ENCODE results near the gene IGF1.

The IGF1 gene

DNA sequence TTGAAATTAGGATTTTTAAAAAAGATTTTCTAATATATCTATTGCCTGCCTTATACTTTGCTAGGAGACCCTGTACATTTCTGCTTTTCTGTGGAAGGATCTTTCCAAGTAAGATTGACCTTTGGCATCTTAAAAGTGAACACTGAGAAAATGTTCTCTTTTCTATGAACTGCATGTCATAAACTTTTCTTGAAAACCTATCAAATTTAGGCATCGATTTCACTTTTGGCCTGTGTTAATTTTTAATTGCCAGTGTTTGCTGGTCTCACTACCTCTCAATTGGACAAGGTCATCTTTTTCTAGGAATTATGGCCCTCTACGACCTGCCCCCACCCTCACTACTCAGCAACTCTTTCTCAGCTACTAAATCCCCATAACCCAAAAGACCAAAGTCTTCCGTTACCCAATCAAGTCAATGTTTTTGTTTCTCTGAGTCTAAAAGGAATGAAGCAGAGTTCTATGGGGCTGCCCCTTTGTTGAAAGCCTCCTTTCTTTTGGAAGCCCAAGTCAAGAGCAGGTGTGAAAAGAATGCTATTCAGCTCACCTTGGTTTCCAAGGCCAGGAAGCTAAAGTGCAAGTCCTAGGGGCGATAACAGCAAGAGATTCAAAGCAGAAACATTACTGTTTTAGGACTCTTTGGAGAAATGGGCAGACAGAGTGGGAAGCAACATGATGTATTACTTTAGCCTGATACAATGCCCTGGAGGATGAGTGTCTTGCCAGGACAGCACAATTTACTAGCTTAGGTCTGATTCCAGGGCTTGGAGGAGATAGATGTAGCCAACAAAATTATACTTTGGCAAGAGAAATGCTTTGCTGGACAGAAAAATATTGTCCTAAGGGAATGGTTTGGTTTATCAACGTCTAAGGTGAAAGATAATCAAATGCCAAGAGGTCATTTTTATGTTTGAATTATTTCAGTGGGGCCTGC, 55.0 kb downstream of the IGF1 start:
- no peak for FAIRE-seq

DNA sequence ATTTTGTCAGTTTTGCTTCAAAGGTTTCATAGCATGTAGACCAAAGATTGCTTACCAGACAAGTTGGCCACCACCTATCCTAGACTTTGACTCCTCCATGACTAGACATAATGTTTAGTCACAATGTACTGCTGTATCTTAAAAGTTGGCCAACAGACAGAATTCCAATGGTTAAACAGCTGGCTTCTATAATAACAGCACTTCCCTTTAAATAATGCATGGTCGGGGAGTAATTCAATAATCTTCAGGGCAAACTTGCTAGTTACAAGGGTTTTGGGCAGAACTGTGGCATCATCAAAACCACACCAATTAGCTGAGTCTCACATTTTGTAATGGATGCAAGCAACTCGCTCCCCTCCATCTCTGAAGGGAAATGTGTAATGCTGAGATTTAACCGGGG, 56.9 kb downstream of the IGF1 start:
- no peak for FAIRE-seq

DNA sequence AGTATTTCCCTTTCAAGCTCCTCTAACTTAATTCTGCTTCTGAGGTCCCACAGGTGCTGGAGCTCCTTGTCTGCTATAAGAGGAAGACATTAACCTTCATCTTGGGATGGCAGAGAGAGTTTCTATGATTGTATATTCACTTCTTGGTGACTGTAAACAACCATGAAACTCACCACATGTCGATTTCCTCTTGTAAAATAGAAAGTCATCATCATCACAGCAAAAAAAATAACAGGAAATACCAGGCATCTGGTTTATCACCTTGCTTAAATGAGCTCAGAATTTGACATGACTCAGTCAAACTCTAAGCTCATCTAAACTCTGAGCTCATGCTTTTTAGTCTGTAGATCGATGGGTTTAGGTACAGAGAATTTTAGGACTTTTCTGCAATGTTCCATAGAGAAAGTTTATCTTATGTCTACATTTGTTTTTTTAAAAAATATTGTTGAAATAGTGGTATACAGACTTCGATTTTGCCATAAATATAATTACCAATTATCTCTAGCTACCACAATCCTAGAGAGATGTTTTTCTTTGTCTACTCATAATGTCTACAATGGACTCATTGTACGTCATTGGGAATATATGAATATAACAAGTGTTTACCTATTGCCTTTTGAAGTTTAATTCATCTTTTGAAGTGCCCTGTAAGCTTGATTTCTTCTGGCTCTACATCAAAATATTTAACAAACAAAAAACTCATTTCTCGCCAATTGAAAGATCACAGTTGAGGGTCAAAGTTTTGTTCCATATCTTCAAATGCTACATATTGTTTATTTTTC, 58.4 kb downstream of the IGF1 start:
- FAIRE-seq, result no peak

DNA sequence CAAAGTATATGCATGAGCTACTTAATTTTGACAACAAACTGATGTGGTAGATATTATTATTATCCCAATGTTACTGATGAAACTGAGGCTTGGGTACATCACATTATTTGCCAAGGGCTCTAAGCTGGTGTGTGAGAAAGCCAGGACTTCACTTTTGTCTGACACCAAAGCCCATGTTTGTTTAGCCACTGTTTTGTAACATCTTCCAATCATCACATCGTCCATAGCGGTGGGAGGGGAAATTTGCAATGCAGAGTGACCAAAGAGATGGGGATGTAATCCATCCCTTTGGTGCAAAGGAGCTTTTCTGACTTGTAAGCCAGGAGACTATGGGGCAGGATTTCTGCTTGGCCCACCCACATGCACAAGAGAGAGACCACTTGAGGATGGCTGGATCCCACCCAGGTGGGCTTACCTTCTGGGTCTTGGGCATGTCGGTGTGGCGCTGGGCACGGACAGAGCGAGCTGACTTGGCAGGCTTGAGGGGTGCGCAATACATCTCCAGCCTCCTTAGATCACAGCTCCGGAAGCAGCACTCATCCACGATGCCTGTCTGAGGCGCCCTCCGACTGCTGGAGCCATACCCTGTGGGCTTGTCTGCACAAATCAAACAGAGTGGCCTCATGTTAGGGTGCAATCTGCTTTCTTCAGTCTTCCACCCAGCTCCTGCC, 61.1 kb downstream of the IGF1 start:
- no peak for FAIRE-seq

DNA sequence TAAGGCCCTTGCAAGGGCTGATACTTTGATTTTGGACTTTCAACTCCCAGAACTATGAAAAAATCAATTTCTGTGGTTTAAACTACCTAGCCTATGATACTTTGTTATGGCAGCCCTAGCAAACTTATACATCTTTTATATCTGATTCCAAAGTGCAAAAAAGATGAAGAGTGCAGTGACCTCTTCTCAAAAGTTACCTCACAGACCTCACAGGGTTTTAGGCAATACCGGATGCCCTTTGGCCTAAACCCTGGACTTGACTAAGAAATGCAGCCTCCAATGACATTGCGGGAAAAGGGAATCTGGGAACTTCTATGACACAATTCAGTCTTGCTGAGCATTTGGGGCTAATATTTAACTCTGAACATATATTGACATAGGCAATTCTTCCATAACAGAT, 63.3 kb downstream of the IGF1 start:
- no peak for FAIRE-seq

DNA sequence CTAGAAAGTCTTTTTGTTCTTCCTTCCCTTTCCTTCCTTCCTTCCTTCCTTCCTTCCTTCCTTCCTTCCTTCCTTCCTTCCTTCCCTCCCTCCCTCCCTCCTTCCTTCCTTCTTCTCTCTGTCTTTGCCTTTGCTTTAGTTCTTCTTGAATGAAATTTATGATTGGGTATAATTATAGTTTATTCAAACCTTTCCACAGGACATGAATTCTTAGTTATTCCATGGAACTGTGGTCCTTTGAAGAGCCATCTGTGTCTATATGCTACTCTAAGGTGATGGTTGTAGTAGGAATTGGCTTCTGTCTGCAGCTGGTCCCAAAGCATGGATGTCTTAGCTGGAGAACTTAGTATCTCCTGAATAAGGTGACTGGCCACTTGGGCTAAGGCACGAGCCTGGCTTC, 64.8 kb downstream of the IGF1 start:
- FAIRE-seq, result no peak

DNA sequence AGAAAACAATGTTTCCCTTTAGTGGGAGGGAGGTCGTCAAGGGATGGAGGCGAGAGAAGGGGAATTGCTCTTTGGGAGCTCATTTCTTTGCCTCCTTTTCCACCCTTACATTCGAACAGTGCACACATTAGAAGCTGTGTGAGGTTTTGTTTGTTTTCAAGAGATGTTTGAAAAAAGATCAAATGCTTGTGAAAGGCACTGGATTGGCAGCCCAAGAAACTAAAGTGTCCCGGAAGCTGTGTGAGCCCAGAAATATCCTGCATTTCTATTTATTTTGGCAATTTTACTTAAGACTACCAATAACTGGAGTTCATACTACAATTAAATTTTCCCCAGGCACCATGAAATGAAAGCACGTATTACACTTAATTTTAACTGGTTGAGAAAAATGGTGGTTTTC, 67.0 kb downstream of the IGF1 start:
- FAIRE-seq, result no peak

DNA sequence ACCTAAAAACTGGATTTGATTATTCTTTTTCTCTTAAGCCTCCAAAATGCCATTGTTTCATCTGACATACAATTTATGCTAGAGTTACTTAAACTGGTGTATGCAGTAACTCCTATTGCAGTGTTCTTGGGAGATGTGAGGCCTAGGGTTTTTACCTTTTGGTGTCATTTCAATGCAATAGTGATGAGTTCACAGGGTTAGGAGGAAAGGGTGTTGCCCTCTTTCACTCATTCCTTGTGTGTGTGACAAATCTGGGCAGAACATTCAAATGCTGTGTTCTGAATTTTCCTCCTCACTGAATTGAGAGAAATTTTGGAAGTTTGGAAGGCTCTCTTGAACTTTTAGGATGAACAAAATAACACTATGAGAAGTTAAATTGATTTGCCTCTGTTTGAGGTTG, 69.9 kb downstream of the IGF1 start:
- FAIRE-seq, result no peak

DNA sequence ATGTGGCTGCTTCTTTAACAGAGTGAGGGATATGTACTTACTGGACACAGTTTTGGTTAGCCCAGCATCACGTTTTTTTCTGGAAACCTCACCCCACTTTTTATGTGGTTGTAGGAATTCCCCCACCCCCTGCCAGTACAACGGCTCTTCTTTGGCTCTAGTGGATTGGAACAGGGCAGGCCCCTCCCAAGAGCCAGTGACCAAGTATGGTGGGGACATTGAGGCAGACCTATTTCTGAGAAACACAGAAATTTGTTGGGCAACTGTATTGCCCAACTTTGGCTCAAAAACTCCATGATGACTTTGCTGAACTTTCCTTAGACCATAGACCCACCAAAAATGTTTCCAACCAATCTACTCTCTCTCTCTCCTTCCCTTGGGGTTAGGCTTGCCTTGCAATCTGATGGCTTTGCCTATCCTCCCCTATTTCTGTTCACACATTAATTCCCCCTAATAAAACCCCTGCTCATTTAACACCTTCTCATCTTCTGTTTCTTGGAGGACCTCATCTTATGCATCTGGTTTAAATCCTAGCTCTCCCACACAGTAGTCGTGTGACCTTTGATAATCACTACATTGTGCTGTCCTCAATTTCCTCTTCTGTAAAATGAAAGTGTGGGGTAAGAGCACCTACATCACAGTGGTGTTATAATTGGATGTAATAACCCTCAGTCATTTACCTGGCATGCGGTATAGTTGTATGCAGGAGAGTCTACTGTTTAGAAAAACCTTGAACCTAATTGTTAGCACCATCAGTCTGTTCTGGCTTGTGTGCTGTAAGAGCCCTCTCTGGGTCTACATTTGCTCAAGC, 71.7 kb downstream of the IGF1 start:
- FAIRE-seq, result no peak

DNA sequence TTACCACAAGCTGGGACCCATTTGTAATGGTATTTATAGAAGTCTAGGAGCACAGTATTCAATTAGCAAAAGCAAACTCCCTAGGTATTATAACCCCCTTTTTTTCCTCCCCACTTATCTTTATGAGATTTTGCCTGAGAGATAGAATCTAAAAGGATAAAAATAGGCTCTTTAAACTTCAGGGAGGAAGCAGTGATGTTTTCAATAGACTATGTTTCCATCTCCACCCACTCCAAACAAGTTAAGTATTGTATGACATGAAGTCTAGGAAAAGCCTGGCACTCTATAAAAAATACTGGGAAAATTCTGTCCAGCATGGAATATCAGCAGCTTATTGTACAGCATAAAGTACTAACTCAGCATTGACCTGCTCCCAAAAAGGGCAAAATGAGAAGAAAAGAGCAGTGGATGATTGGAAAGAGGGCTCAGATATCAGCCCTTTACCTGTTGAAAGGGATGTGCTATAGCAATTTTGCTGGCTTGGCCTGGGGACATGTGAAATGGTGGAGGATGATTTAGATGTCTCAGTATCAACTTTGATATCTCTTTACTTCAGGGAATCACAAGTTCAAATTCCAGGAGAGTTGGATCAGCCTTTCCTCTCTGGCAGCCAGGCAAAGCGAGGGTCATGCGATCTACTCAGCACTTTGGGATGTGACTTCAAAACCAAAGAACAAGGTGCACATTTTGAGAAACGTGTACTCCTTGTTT, 72.4 kb downstream of the IGF1 start:
- no peak for FAIRE-seq

DNA sequence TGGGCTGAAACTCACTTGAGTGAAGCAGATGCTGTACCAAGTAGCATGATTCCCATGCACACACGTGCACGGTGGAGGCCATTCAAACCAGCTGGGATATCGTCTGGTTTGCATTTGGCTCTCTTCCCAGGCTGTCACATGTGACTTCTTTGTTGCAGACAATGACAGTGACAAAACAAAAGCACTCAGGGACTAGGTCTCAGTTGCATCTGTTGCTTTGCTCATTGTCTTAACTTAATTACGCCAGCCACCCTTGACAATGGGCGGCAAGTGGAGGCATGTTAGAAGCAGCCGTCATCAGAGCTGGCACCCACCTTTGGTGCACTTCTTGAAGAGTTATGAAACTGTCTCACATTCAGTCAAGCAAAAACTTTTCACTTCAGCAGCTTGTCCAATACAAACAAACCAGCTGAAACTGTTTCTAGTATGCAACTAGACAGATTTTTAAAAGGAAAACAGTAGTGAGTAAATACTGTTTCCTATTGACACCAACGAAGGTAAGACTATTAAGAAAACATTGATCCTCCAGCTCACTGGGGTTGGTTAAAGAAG, 74.3 kb downstream of the IGF1 start:
- no peak for FAIRE-seq

DNA sequence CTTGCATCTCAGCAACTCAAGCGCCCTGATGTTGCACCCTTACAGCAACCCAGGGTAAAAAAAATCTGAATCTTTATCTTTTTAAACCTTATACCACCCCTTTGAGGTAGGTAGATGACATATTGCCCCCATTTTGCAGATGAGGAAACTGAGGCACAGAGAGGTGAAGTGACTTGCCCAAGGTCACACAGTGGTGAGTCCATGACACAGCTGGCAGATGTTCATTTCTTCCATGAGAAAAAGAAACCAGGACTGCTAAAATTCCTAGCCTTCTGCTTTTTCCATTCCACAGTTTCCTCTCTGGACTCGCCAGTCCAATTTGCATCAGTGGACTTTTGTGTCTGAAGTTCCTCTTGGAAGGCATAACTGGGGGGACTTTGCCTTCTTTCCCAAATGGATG, 79.3 kb downstream of the IGF1 start:
- FAIRE-seq, result no peak

DNA sequence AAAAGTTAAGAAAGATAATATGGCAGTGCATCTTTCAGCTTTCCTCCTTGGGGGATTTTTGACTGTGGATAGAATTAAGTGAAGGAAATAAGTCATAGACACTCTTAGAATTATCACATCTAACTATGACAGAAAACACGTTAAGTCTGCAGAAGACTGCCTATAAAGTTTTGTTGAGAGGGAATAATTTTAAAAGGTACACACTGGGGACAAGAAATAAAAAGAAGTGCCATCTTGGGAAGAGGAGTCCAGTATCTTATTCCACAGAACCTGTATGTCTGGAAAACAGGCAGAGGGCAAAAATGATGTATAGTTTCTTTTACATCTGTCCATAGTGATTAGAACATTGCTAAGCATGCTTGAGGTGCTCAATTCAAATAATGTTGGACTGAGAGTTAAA, 80.7 kb downstream of the IGF1 start:
- no peak for FAIRE-seq

DNA sequence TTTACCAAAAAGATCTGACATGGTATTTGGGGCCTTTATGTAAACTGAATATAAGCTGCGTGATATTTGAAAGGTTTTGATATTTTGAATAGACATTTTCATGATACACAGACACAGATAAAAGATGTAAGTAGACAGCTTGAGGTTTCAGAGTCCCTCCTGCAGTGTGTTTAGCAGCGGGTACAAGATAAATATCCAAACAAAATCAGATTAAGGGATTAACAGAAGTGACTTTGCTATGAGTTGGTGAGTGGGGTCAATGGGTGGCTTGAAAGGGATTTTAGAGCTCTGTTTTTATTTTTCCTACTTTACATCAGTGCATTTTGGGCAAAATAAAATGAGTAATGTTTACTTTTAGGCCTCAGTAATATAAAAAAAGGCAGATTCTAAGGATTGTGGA, 84.1 kb downstream of the IGF1 start:
- no peak for FAIRE-seq

DNA sequence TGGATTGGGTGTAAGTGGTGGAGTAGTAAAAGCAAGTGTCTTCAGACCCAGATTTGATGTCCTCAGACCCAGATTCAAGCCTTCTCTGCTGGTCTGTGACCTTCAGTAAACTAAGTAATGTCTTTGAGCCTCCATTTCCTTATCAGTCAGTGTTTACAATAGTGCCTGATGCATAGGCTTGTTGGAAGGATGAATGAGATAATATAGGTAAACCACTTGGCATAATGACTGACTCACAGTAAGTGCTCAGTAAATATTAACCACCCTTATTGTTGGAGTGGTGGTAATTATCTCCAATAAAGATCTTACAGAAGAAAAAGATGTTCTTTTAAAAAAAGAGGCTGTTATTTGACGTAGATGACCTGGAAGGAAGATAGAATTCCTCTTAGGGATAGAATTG, 86.2 kb downstream of the IGF1 start:
- FAIRE-seq, result no peak

DNA sequence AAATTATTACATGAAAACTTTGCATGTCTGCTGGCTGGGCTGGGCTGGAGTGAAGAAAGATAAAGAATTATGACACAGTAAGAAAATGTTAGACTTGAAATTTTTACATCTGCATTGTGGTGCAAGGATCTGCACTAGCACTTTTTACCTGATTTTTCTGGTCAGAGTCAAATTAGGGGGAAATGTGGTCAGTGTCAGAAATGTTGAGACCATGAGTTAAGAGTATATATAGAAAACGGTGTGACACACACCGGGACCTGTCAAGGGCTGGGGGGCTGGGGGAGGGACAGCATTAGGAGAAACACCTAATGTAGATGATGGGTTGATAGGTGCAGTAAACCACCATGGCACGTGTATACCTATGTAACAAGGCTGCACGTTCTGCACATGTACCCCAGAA, 90.3 kb downstream of the IGF1 start:
- no peak for FAIRE-seq

DNA sequence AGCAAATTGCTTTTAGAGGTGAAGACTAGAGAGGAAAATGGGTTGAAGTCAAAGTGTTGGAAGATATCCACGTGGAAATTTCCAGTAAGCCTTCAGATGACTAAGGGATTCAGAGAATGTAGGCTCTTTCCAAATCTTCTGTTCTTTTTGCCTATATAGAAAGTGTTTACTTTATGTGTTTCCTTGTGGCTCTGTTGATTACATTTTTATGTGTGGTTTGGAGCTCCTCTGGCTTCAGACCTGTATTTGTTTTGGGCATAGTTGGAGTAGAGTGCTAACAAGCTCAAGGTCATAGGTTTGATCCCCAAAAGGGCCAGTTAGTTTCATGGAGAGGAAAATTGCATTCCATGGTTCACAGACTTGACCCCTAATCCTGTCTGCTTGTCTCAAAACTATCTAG, 91.9 kb downstream of the IGF1 start:
- no peak for FAIRE-seq

DNA sequence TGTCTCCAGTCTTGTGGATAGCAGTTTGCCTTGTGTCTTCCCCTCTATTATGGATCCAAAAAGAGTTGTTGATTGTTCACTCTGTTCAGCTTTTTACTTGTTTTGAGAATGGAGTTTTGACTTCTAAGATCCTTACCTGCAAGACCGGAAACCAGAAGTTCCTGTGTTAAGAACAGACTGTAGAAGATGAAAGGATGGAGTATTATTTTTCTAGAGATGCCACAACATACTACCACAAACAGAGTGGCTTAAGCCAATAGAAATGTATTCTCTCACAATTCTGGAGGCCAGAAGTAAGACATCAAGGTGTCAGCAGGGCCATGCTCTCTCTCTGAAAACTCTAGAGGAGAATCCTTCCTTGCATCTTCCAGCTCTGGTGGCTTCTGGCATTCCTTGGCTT, 95.0 kb downstream of the IGF1 start:
- no peak for FAIRE-seq

DNA sequence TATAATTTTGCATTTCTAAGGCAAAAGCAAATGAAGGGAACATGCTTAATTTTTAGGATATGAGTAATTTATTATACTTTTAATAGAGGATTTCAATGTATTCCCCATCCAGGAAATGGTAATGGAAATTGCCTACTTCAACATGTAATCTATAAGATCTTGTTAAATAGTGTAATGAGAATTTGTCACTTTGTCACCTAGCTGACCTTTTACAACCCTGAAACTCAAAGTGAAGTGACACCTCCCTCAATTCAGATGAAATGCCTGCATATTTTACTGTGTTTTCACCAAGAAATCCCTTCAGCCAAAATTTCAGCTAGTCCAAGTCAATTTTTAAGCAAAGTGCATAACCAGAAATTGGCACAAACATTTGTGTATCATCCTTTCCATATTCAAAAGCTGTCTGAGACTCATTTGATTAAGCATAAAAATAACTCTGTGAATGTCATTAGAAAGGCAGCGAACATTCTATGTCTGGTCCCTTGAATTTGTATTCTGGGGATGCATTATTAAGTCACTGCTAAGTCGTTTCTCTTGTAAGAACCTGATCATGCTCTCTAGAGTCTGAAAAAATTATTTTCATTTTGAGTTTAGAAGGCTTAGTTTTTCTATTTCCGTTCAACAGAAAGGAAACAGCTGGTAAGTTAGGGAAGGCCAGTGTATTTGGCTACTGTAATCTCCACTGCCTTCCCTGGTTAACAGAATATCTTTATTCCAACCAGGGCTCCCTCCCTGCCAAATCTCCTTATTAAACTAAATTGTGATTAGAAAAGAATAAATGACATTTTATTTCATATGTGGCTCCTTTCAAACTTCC, 100.8 kb downstream of the IGF1 start:
- FAIRE-seq, result no peak

DNA sequence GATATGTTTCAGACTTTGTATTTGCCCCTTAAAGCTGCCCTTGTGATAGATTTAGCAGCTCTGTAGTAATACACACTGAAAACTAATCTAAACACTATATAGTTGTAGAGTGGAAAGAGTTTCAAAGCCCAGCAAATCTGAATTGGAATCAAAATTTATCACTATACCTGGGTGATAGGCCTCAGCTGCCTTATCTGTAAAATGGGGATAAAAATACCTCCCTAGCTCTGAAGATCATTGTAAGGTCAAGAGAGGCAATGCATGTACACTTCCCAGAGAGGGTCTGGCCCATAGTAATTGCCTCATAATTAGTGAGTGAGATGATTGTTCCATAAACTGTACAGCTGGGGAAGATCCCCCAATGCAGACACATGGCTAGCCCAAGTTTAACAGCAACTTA, 103.6 kb downstream of the IGF1 start:
- FAIRE-seq, result no peak

DNA sequence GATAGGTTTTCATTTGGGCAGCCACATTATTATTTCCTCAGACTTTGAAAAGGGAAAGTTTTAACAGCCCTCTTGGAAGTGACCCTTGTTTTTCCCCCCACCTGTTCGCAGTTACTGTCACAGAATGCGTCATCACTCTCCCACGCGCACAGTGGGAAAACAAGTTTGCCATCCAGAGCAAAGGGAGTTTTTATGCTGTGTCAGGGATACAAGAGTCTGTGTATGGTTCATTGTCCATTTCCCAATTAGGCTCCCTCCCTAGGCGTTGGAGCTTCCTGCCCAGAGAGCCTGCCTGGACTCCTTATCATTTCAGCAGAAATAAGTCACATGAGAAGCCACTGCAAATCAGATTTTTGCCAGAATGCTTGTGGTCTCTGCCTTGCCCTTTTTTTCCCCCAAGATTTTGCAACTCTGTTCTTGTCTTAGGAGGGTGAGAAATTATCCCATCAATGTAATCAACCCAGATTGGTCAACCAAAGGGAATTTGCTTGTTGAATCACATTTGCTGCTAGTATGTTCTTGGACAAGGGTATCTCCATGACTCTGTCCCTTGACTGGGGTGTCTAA, 104.1 kb downstream of the IGF1 start:
- no peak for FAIRE-seq

Measured in TTC549 (cell line).